HTERT RPE-1 (cell line): ENCODE results near the gene RGMB.
"Not testable (repeated sequence)": the region's sequence is repeated elsewhere in the genome, so short reads cannot be mapped to it uniquely, and the experiment has no call there.

Source experiments
- in situ Hi-C: fragments of 300-500 bp; cut with MboI; formaldehyde crosslinking; loops from 4 replicates; pipeline ENCODE4 v1.14.3; 2020; ENCODE audit warnings: low sequenced_read_pairs

RGMB gene, protein sequence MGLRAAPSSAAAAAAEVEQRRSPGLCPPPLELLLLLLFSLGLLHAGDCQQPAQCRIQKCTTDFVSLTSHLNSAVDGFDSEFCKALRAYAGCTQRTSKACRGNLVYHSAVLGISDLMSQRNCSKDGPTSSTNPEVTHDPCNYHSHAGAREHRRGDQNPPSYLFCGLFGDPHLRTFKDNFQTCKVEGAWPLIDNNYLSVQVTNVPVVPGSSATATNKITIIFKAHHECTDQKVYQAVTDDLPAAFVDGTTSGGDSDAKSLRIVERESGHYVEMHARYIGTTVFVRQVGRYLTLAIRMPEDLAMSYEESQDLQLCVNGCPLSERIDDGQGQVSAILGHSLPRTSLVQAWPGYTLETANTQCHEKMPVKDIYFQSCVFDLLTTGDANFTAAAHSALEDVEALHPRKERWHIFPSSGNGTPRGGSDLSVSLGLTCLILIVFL

DNA sequence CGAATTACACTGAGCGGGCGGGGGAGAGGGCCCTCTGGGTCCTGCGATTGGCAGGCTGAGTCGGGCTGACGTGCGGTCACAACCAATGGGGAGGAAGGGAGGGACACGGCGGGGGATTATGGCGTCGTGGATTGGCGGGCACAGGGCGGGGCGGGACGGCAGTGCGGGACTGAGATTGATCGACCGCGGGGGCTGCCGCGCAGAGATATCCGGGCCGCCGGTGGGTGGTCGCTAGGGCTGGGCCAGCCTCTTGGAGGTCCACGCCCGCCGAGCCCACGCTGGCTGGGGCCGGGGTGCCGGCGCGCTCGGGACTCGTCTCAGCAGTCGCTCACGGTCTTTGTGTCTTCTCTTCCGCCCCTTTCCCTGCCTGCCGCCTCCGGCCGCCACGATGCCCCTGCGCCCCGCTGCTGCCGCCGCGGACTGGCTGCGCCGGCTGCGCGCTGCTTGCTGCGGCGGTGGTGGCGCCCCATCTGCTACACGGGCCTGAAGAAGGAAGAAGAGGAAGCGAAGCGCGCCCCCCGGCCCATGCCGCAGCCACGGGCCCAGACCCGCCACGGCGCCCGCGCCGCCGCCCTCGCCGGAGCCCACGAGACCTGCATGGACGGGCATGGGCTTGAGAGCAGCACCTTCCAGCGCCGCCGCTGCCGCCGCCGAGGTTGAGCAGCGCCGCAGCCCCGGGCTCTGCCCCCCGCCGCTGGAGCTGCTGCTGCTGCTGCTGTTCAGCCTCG, at the start of gene RGMB:
Gene RGMB, plus strand, starts transcription at position 200 of the 728 bp plus-strand sequence. Its CDS starts 408 bp downstream, at position 608.
- in situ Hi-C loops, result no loop called here

DNA sequence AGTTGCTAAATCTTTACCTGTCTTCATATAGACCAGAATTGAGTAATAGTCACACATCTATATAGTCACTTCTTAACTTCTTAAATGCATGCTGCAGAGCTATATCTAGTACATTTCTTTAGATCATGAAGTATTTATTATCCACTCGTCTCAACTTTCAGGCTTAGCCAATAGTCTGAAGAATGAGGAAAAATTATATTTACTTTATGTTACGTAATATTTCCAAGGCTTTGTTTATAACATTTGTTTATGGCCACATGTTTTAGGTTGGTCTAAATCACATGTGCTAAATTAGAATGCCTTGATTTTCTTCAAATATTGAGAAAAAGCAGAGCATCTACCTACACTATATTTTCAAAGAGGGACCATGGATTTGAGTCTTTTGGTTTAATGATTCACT, 47.2 kb upstream of the RGMB start:
- in situ Hi-C loops, result no loop called here

DNA sequence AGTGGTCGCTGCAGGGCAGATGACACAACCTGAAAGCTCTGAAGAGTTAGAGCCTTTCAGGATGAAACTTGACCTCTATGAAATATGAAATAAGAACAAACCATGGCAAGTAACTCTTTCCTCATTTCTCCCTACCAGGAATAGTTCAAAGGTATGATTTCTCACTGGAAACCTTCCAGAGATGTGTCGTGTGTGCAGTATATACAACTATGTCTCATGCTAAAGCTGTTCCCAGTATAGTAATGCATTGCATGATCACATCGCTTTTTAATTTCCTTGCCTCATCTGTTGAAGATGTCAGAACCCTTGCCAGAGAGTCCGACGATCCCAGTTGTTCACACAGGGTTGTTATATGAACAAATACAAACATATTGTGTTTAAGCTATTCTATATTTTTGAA, 45.8 kb upstream of the RGMB start:
- in situ Hi-C loops, result no loop called here

DNA sequence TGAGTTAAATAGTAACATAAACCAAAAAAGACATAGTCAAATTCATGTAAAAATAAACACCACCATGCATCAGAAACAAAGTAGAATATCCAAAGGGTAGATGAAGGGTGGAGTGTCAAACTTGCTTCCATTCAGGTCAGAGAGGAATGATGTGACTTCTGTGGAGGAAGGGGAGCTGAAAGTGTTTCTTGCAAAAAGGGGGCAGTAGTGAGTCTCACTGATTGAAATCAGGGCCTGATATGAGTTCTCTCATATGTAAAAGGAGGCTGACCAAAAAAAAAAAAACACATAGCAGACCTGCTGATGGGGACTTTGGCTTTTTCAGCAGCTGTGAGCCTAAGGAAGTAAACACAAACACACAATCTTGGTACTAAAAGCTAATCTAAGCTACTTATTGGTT, 38.8 kb upstream of the RGMB start:
- in situ Hi-C loops, result no loop called here

DNA sequence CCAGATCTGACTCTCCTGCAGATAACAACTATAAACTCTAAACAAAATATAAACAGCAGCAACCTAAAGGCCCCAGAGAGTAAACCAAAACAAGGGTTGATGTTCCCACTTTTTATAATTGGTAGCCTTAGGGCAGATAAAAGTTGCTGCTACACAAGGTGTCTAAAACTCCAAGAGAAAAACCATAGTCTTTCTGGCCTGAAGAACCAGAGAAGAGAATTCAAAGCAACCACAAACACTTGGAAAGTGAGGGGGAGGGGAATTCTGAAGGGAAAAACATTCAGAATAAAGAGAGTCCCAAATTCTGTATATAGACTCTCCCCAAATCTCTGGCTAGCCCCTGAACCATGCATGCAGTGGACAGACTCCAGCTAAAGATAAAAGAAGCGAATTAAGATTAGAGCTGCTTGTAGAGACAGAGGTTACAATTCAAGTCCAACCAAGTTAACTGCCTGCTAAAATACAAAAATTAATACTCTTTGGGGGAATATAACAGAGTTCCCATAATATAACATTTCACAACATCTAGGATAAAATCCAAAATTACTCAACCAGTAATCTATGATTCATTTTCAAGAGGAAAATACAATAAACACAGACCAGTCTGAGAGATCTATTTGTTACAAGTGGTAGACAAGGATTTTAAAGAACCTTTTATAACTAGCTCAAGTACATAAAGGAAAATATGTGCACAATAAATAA, 37.5 kb upstream of the RGMB start:
- in situ Hi-C loops, result no loop called here

DNA sequence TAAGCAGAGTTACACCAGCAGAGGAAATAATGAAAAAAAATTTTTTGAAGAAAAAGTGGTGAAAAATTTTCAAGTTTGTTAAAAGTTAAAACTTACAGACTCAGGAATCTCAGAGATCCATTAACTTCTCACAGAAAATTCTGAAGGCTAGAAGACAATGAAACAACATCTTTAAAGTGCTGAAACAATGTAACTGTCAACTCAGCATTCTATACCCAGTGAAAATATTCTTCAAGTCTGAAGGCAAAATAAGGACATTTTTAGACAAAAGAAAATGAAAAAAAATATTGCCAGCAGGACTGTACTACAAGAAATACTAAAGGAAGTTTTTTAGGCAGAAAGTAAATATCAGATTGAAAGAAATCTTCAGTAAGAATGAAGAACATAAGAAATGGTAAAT, 36.7 kb upstream of the RGMB start:
- in situ Hi-C loops, result no loop called here

DNA sequence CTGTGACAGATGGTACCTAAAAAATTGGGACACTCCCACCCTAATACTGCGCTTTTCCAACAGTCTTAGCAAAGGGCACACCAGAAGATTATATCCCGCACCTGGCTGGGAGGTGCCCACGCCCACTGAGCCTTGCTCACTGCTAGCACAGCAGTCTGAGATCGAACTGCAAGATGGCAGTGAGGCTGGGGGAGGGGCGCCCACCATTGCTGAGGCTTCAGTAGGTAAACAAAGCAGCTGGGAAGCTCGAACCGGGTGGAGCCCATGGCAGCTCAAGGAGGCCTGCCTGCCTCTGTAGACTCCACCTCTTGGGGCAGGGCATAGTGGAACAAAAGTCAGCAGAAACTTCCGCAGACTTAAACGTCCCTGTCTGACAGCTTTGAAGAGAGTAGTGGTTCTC, 36.0 kb upstream of the RGMB start:
- in situ Hi-C loops, result not testable (repeated sequence)

DNA sequence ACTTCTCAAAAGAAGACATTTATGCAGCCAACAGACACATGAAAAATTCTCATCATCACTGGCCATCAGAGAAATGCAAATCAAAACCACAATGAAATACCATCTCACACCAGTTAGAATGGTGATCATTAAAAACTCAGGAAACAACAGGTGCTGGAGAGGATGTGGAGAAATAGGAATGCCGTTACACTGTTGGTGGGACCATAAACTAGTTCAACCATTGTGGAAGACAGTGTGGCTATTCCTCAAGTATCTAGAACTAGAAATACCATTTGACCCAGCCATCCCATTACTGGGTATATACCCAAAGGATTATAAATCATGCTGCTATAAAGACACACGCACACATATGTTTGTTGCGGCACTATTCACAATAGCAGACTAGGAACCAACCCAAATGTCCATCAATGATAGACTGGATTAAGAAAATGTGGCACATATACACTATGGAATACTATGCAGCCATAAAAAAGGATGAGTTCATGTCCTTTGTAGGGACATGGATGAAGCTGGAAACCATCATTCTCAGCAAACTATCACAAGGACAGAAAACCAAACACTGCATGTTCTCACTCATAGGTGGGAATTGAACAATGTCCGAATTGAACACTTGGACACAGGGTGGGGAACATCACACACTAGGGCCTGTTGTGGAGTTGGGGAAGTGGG, 34.8 kb upstream of the RGMB start:
- in situ Hi-C loops, result not testable (repeated sequence)

DNA sequence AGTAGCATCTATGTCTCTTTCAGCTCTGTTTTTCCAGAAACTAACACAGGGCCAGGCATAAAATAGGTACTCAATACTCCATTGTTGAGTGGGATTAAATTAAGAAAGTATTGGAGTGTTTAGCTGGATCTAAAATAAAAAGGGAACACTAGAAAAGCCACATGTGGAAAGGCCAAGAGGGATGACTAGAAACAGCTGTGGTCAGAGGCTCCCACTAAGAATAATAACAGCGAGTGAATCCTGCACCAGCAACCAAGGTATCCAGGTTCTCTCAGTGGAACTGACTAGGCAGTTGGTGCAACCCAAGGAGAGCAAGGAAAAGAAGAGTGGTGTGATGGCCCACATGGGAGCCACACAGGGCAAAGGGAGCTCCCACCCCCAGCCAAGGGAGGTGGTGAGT, 31.5 kb upstream of the RGMB start:
- in situ Hi-C loops, result no loop called here

DNA sequence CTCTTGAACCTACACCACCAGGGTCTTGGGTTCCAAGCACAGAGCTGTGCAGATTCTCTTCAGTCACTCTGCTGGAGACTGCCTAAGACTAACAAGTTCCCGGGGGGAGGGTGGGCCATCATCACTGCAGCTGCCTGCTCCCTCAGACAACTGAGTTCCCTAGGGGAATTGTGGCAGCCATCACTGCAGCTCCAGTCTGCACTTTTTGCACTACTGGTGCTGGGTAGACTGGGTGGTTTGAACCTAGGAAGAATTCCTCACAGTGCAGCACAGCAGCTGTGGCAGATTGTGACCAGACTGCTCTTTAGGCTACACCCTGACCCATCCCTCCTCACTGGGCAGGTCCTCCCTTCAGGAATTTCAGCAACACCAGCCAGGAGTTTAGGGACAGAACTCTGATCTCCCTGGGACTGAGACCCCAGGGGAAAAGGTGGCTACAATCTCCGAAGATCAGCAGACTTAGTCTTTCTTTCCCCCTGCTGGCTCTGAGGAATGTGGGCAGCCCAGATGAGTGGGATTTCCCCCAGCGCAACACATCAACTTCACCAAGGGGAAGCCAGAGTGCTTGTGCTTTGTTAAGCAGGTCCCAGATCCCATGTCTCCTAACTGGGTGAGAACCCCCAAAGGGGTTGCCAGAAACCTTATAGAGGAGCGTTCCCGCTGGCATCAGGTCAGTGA, 30.9 kb upstream of the RGMB start:
- in situ Hi-C loops, result no loop called here

DNA sequence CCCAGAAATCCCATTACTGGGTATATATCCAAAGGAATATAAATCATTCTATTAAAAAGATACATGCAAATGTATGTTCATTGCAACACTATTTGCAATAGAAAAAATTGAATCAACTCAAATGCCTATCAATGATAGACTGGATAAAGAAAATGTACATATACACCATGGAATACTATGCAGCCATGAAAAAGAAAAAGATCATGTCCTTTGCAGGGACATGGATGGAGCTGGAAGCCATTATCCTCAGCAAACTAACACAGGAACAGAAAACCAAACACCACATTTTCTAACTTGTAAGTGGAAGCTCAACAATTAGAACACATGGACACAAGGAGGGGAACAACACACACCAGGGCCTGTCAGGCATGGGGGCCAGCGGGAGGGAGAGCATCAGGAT, 25.2 kb upstream of the RGMB start:
- in situ Hi-C loops, result not testable (repeated sequence)

DNA sequence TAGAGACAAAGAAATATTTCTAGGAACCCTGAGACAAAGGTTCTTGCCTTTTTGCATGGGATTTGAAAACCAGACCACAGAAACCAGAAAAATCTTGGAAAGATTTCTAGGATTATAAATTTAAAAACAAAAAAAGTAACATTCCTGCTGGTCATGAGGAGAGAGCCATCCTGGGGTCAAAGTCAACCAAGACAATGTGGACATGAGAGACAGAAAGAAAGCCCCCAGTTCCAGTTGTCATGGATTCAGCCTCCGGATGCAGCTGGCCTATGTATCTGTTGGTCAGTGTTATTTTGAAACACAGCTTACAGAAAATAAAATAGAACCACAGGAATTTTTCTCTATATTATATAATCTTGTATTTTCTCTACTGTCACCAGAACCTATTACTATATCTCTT, 24.4 kb upstream of the RGMB start:
- in situ Hi-C loops, result no loop called here

DNA sequence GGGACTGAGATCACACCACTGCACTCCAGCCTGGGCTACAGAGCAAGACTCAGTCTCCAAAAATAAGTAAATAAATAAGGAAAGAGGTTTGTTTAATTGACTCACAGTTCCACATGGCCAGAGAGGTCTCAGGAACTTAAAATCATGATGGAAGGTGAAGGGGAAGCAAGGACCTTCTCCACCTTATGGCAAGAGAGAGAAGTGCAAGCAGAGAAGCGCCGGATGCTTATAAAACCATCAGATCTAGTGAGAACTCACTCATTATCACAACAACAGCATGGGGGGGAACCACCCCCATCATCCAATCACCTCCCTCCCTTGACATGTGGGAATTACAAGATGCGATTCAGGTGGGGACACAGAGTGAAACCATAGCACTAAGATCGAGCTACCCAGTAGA, 22.8 kb upstream of the RGMB start:
- in situ Hi-C loops, result no loop called here

DNA sequence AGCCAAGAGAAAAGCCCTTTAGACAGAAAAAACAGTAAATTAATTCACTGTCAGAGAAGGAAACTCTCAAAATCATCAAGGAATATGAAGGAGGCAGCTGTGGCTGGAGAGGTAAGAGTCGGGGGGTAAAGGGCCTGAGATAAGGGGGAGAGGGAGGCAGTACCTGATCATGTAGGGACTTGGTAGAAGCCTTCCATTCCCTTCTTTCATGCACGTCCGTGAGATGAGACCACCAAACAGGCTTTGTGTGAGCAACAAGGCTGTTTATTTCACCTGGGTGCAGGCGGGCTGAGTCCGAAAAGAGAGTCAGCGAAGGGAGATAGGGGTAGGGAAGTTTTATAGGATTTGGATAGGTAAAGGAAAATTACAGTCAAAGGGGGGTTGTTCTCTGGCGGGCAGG, 21.1 kb upstream of the RGMB start:
- in situ Hi-C loops, result not testable (repeated sequence)

DNA sequence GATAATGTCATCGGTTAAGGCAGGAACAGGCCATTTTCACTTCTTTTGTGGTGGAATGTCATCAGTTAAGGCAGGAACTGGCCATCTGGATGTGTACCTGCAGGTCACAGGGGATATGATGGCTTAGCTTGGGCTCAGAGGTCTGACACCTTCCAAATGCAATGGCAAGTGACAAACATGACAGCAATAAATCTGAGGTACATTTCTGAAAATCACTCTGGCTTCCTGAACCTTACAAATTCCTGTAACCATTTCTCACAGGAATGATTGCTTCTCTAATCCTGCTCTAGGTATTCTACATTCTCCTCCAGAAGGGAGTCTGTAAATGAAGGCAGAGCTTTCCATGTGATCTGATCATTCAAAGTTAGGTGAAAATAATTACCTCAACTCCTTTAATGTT, 20.7 kb upstream of the RGMB start:
- in situ Hi-C loops, result not testable (repeated sequence)

DNA sequence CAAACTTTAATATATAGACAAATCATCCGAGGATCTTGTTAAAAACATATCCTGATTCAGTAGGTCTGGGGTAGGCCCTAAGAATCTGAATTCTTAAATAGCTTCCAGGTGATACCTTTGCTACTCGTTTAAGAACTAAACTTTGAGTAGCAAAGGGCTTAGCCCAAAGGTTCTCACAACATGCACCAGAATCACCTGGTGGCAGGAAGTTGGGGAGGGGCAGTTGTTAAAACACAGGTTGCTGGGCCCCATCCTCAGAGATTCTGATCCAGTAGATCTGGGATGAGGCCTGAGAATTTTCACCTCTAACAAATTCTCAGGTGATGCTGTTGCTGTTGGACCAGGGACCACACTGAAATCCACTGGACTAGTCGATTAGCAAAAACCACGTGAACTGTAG, 20.0 kb upstream of the RGMB start:
- in situ Hi-C loops, result no loop called here

DNA sequence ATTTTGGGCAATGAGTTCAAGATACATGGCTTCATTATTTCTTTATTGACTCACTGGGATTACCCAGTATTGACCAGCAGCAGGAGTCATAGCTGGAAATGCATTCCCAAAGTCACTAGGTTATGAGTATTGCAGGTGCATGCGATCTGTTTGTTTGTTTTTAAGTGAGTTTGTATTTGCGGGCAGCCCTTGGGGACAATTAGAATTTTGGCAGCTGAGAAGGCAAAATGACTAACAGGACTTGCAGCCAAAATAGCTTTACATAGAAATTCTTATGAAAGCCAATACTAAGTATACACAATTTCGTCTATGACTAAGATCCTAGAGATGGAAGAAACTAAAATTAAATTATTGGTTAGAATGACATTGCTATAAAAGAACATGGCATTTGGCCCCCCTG, 18.1 kb upstream of the RGMB start:
- in situ Hi-C loops, result no loop called here

DNA sequence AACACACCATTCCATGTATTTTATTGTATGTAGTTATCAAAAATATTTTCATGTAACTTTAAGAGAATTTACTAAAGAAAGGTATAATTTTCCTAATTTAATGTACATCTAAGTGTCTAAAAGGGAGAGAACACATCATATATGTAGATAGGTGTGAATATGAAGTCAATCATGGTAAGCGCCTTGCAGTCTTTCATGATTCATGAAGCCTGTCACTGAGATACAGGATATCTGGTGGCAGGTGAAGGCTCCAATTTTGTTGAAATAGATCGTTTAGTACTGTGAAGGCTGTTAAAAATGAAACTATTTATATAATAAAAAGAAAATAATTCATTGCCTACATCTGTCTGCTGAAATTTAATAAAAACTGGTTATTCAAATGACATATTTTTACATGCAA, 15.5 kb upstream of the RGMB start:
- in situ Hi-C loops, result no loop called here

DNA sequence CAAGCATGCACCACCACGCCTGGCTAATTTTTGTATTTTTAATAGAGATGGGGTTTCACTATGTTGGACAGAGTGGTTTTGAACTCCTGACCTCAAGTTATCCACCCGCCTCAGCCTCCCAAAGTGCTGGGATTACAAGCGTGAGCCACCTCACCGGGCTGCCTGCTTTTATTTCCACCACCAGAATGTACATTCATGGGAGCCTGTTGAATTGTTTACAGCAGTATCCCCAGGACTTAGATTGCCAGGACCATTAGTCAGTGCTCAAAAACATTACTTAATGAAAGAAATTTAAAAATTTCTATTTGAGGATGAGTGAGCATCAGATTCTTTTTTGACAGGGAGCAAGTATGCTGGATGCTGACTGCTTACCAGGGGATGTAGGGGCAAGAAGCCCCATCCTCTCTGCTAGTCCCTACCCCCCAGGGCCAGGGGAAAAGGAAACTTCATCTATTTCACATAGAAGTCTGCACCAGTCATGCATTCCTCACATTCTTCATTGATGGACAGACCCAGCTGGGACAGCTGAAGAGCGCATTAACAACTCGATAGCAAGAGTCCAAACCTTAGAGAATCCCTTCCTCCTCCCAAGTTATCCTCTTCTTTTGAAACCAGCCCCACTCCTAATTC, 10.3 kb upstream of the RGMB start:
- in situ Hi-C loops, result no loop called here

DNA sequence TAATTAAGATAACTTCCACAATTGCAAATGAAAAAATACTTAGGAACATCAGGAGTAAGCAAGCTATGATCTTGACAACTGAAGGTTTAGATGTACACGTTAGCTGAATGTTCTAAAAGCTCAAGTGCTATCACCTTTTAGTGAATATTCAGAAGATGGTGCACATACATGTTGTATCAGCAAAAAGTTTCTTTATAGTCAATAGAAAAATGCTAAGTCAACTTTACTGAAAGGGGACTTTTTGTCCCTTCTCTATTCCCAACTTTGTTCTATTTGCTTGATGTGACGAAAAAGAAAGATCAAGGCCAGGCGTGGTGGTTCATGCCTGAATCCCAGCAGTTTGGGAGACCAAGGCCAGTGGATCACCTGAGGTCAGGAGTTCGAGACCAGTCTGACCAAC, 7.6 kb upstream of the RGMB start:
- in situ Hi-C loops, result no loop called here
